SW 1271 (cell line): Measurements from ENCODE around the gene DNAJC18.
A peak's percentile ranks its signal among the peaks of the same experiment; 100 is the strongest.

ENCODE experiments used
- DNase-seq, 2 experiments: peaks; one replicate each; lab custom pipeline; 2025; lab: John Stamatoyannopoulos, UW

The DNAJC18 gene

DNA sequence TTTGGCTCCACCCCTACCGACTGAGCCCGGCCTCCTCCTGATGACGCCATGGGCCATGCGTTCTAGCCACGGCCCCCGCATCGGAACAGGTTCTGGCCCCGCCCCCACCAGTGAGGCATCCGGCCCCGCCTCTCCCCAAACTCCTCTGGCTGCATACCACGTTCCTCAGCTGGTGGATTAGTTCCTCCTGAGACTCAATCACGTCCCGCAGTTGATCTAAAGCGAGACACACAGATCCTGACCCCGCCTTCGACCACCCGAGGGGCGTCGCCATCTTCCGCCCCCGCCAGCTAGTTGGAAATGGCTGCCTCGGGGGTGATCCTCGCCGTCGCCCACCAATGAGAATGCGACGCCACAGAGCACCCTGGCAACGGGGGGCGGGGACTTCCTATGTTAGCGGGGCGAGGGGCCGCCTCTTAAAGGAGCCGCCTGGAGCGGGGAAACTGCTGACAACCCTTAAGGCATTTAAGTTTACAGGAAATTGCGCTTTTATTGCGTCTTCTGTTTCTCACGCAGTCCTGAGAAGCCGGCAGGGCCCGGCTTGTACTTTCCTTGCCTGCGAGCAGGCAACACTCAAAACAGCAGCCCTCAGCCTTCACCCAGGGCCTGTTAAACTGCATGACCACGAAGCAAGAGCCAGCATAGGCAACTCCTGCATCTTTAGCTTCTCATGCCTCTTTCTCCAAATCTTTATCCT, 35.4 kb downstream of the DNAJC18 start, which contains the start of gene SPATA24:
Gene SPATA24, minus strand, starts transcription at position 303 of the 697 bp plus-strand sequence. Its CDS starts 29 bp downstream, at position 274.
- peak; percentile 96 to 98 for DNase-seq

- no peak for DNase-seq
Observed at GRCh38 chr5:139403418-139403786, 35.9 kb downstream of the DNAJC18 start.

DNA sequence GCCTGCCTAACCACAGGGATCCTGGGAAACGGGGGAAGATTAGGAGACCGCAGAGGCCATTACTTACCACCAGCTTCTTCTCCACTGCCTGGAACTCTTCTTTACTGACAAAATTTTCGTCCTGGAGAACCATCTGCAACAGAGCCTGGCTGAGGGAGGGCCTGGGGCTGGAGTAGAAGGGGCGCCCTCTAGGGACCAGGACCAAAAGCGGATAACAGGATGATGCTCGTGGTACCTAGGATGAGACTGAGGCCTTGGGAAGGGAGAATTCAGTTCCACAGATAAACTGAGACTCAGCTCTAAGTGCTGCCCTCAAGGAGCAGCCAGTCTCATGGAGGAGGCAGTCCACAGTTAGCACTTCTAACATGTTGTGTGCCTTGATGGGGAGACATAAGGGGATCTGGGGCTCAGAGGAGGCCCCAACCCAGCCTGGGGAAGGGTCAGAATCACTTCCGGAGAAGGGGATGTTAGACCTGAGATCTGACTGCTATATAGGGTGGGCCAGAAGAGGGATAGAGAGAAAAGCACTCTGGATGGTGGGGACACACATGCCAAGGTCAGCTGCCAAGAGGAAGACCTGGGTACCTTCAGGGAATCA, 36.7 kb downstream of the DNAJC18 start:
- DNase-seq, result peak in 1 of 2 experiments; percentile 33

DNA sequence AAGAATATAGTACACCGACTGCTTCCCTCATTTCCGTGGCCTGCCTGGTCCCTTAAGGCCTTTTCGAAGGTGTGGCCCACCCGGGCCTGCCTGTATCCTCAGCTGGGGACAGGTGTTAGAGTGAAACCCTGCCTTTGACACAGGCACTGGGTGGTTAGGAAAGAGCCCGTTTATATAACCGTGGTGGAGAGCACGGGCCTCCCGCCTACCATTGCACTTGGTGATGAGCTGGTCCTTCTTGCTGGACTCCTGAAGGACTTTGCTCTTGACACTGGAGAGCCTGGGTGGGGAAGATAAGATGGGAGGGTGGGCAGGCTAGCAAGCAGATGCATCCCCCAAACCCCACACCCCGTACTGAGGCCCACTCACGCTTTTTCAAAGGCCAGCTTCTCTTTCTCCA, 37.8 kb downstream of the DNAJC18 start:
- DNase-seq, result no peak

DNA sequence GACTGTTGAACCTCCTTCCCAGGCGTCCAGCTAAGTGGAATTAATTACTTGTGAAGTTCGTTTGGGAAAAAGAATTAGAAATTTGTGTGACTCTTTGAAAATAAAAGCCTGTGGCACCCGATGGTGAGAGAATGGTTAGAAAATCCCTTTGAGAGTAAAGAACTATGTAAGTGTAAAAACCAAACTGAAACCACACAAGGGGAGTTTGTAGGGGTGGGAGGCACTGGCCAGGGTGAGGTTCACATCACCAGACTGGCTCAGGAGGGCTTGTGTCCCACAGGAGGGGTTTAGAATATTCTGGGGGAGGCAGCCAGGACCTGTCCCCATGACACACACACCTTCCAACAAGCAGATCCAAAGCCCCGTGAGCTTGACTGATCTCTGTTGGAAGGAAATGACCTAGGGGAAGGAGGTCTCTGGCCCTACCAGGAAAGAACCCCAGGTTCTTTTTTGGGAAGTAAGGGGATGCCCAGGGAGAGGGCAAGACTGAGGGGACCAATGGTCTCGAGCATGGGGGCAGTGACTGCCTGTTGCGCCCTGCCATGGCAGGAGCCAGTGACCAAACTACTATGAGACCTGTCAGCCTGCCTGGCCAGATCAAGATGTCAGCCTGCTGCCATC, 39.7 kb downstream of the DNAJC18 start:
- no peak for DNase-seq

DNA sequence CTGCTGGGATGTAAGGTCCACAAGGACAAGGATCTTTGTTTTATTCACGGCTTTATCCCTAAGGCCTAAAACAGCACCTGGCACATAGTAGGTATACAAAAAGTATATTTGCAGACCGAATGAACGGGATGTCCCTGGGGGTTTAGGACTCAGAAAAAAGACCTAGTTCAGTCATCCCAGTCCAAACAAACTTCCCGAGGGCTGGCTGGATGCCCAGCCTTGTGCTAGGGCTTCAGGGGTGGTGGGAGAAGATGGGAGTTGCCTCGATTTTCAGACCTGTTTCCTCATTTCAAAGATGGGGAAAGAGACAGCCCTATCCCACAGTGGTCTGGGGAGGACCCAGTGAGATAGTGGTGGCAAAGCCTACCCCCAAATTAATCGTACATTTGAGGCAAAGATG, 41.4 kb downstream of the DNAJC18 start:
- DNase-seq, result no peak

DNA sequence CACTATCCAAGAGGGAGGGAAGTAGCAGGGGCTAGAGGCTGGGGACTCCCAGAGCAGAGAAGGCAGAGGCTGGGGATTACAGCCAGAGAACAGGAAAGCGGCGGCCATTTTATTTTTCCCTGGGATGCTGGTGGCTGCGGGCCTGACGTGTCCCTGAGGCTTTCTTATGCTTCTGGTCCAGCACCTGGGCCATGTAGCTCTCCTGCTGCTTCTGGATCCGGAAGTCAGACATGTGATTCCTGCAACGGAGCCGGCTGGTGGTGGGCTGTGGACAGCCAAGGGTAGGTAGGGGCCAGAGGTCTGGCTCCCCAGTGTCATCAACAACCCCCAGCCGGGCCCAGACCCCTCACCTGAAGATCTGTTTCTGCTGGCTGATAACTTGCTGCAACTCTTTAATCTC, 42.6 kb downstream of the DNAJC18 start:
- DNase-seq, result no peak

GRCh38 chr5:139395844-139396640, 43.3 kb downstream of the DNAJC18 start:
- no peak for DNase-seq

DNA sequence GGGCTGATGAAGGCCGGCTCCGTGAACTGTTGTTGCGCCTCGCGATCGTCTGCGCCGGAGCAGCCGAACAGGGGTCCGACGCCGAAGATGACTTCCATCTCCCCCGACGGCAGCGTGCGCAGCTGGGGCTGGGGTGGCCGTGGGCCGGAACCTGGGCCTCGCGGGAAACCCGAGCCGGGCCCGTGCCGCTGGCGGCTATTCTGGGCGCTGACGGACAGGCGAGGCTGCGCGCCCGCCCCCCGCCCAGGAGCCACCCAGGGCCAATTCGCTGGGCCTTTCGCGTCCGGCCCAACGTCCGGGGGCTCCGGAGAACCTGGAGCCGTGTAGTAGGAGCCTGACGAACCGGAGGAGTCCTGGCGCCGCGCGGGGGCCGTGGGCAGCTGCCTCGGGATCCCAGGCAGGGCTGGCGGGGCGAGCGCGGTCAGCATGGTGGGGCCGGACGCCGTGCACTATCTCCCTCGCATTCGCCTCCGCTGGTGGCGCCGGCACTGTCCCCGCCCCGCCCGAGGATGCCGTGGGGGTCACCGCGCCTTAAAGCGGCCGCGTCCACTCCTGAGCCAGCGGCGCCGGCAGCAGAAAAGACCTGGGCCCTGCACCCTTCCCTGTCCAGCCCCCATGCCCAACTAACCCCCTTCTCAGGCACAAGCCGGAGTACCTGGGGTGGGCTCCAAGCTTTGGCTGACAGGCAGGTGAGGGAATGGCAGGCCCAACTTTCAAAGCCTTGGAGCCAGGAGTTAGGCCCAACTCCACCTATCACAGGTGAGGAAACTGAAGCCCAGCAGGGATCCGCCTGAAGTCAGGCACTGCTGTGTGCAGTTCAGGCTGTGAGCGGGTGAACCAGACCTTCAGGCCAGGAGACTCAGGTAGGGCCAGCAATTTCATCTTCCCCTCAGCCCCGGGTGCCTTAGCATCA, 44.4 kb downstream of the DNAJC18 start, which contains the start of gene PROB1:
Gene PROB1, minus strand, starts transcription at position 451 of the 913 bp plus-strand sequence. Its CDS starts 23 bp downstream, at position 428.
- DNase-seq, result no peak

GRCh38 chr5:139394123-139394653, 45.1 kb downstream of the DNAJC18 start:
- DNase-seq, result no peak

DNA sequence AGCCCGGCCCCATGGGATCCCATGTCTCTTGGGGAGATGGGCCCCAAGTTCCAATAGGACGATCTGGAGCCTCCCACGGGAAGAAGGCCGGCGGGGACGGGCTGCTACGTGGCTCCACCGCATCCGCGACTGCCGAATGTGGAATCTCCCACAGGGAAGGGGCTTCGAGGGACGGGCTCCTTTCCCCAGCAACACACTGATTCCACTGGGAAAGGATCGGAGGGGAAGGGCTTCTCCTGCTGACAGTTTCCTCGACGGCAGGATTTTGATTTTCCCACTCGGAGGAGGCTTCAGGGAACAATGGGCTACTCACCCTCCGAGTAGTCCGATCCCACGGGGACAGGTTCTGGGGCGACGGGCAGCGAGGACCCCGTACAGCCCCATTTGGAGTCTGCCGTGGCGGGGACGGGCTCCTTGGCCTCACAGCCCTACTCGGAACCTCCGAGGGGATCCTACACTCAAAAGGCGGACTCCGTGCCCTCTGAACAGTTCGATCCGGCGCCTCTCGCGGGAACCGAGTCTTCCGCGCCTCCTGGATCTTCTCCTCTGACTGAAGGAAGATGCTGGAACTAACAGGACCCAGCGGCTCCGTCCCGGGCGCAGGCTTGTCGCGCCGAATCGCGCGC, 45.7 kb downstream of the DNAJC18 start:
- DNase-seq, result no peak

- DNase-seq, result peak; percentile 37 to 83
Observed at GRCh38 chr5:139392678-139393496, 46.4 kb downstream of the DNAJC18 start.

- DNase-seq, result peak in 1 of 2 experiments; percentile 48
Observed at GRCh38 chr5:139392324-139392677, 47.0 kb downstream of the DNAJC18 start.

DNA sequence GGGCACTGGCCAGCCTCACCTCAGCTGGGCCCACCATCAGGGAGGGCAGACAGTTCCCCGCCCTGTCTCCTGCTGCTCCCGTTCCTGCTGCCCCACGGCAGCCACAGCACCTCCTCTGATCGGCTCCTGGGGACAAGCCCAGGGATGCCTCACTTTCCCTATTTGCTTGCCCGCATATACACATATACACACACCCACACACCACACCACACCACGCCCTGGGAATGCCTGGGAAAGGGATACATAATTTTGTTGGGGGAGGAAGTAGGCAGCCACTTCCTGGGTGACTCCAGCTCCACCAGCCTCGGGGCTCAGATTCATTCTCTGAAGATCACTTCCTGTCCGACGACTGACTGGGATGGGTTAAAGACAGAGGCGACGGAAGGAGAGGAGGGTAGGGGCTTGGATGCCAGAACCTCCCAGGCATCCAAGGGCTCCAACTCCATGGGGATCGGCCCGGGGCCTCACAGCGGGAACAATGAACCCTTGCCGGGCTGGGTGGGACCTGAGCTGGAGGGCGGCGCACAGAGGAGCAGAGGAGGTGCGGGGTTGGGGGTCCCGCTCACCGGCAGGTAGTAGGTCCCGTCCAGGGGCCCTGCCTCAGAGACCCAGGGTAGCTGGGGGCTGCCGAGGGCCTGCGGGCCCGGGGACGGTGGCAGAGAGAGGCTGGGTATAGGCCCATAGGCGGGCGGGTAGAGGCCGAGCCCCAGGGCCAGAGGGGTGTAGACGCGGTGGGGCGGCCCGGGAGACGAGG, 47.6 kb downstream of the DNAJC18 start:
- peak; percentile 67 to 76 for DNase-seq

DNA sequence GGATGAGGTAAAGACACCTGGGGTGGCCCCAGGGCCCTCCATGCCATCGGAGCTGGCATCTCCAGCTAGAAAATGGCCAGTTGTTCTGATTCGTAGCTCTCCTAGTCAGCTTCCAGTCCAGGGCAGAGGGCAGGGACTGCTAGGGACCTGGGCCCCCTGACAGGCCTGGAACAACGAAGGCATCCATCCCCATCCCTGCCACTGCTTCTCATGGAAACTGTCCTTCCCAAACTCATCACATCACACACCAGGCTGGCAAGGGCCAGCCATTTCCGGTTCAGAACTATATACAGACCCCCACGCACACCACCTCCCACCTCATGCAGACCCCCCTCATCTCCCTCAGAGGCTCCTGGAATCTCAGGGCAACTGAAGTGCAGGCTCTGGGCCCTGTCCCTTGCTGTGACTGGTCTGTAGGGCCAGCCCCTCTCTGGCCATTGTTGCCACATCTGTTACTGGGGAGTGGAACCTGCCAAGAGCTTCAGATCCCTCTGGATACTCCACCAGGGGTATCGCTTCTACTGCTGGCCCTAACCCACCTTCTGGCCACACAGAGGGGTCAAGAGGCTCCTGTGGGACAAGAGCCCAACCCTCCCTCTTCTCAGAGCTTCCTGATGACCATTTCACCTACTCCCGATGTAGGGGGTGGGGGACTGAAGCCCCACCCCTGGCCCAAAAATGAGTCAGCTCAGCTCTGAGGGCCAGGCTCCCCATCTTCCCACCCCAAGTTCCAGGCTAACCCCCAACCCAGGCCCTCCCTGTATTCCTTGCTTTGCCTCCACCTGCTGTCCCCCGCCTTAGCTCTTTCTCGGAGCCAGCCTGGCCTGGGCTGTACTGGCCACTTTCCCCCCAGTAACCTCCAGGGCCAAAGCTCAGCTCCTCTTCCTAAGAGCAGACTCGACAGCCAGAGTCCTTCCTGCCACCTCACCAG, 48.4 kb downstream of the DNAJC18 start:
- no peak for DNase-seq

DNA sequence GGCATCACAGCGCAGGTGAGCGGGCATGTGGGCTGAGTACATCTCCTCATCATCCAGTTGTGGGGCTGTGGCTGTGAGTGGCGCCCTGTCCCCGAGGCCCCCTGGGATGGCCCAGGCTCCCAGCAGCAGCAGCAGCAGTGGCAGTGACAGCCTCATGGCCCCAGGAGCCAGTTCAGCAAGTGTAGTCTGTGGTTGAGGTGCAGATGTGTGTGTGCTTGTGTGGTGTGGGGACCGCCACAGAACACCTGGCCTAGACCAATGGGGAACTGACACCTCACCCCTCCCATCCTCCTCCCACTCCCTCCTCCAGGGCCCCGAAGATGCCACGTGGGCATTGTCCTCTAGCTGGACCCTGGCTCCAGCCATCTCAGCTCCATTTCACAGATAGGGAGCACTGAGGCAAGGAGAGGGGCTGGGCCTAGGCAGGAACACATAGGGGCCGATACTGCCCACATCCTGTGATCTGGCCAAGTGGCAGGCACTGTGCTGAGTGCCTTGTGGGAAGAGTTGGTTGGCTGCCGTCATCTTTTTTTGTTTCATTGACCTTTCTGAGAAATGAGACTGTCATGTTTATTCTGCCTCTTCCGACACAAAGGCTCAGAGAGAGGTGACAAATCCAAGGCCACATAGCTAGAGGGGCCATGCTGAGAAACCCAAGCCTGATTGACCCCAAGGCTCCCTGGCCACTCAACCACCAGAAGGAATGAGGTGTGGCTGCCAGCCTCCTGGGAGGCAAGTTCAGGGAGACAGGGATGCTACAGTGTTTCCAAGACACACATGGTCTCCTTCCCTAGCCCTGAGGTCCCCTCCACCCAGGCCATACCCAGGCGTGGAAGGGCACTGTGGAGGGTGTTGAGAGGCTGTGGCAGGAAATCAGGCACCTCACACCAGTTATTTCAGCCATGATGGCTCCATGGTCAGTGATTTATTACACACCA, 49.4 kb downstream of the DNAJC18 start, which contains the start of gene MZB1:
Gene MZB1, minus strand, starts transcription at position 213 of the 938 bp plus-strand sequence. Its CDS starts 57 bp downstream, at position 156.
- no peak for DNase-seq
